ENCODE measurements around the gene LAPTM5.
"Not testable (repeated sequence)": the region's sequence is repeated elsewhere in the genome, so short reads cannot be mapped to it uniquely, and the experiment has no call there.

The LAPTM5 gene

DNA sequence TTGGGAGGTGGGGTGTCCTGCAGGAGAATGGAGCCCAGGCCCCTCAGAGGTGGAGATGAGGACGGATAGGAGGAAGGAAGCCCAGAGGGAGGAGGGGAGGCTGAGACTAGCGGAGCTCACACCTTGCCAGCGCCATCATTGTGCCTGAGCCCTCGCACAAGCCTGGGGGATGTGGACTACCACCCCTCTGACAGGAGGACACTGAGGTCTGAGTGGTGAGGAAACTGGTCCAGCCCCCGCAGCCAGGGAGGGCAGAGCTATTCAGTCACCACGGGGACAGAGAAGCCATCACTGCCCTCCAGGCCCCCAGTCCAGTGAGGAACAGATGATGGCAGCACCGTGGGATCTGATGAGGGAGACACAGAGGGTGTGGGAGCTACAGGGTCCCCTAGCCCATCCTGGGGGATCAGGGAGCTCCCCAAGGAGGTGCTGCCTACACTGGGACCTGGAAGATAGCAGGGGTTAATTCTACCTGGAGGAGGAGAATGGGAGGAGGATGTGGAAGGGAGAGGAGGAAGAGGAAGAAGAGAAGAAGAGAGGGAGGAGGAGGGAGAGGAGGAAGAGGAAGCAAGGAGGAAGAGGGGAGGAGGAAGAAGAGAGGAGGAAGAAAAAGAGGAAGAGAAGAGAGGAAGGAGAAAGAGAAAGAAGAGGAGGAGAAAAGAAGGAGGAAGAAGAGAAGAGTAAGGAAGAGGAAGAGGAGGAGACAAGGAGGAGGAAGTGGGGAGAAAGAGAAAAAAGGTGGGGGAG lies 65.2 kb downstream of the LAPTM5 start:
- DNase-seq = no peak

- DNase-seq = no peak
These were observed 66.1 kb downstream of the LAPTM5 start for GRCh38 chr1:30691480-30691879.

GRCh38 chr1:30689901-30690645 lies 67.5 kb downstream of the LAPTM5 start:
- DNase-seq = no peak

DNA sequence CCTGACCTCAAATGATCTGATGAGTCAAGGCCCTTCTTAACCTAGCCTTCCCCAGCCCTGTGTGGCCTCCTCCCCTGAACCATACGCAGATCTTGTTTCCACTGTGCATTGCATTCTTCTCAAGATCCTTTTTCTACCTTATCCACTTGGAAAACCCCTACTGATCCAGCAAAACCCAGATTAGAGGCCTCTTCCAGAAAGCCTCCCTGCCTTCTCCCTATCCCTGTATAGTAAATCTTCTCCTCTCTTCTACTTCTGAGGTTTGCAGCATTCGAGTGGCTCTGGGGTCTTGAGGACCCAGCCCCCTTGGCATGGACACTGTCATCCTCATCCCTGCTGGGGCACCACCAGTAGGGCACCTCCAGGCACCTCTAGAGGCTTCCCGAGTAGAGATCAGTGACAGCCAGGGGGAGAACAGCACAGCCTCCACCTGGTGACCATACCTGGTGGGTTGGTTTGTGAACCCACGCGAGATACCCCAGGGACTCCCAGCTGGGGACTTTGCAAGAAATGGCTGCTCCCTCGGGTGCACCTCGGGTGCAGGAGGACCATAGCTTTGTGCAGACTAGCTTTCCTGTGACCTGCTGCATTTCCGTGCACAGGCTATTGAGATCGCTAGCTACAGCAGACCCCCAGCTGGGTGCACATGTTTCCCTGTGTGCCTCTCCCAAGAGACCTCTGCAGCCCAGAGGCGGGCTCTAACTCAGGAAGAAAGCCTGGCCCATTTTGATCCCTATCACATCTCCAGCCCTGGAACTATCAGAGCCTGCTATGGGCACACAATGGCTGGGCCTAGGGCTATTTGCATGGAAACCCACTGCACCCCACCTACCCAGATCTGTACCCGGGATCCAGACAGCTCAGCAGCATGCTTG lies 68.4 kb downstream of the LAPTM5 start:
- DNase-seq = no peak

GRCh38 chr1:30688516-30688915 lies 69.1 kb downstream of the LAPTM5 start:
- DNase-seq = not testable (repeated sequence)

DNA sequence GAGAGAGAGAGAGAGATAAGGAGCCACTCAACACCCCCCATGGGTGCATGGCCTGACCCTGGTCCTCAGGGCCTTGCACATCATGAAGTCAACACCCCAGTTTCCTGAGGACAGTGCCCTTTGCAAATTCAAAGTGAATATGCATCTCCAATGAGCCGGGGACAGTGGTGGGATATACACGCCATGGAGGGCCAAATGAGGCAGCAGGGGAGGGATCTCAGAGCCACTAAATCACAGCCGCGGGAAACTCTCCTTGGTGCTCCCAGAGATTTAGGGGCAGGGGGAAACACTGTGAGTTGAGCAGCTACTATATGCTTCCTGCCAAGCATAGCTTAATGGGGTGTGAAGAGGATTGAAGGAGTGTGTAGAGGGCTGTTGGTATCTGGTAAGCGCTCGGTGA lies 69.7 kb downstream of the LAPTM5 start:
- DNase-seq = no peak

- no peak for DNase-seq
These were observed 71.2 kb downstream of the LAPTM5 start for GRCh38 chr1:30686236-30686935.

GRCh38 chr1:30685796-30686165 lies 71.8 kb downstream of the LAPTM5 start:
- no peak for DNase-seq

DNA sequence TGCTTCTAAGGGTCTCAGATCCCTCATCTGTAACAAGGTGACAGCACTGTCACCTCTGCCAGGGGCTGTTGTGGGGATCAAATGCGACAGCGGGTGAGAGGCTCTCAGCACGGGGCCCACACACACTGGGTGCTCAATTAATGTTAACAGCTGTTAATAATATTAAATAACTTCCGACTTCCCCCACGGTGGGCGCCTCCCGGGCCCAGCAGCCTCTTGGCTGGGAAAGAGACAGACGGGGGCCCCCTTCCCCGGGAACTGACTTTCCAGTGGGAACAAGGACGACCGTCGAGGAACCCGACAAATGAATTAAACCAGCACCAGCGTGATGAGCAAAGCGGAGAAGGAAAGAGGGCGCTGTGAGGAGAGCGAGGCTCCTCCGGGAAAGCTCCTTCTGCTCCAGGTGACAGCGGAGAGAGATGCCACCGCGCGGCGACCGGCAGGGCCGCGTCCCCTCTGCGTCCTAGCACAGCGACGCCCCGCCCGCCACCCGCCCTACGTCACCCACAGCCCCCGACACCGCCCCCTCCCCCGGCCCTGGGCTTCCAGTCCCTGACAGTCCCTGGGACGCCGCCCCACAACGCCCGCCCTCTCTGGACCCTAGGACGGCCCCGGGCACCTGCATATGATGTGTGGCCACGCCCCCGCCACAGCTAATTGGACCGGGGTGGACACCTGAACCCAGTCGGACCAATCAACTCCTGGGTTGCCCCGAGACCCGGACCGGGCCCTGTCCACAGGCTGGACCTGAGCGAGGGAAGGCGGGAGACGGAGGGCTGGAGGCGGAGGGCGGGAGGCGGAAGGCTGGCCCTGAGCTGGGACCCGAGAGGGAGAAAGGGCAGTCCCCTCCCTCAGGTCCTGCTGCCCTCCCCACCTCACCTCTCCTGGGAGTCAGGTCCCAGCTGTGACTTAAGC lies 72.4 kb downstream of the LAPTM5 start:
- no peak for DNase-seq

DNA sequence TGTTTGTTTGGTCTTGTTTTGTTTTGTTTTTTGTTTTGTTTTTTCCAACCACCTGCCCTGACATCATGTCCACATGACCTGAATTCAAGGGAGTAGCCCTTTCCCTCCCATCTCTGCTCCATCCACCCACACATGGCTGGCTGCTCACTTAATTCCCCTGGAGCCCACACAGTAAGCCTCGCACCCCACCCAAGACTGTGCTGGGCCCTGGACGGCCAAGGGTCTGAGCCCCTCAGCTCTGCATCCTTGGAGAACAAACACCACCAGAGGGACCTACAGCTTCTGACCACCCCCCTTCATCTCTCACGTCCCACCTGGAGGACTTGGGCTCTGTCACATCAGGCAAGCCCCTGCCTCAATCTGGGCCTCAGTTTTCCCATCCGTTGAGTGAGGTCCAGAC lies 73.3 kb downstream of the LAPTM5 start:
- no peak for DNase-seq

DNA sequence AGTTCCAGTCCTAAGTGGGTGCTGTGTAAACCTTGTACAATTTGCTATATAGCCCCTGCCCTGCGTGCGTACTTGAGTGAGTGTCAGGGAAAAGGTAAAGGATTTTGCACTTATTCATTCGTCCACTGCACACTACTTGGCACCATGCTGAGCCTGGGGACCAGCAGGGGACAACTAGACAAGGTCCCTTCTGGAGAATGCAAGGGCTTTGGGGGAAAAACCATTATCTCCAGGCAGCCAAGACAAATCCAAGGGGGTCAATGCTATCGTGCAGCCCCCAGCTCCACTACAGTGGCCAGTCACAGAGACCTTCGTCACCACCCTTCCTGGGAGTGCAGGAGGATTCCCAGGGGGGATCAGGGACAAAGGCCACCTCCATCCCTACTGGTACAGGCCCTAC lies 73.9 kb downstream of the LAPTM5 start:
- DNase-seq = no peak
